Measurements from ENCODE around the gene MSANTD4.
"Not testable (repeated sequence)": the region's sequence is repeated elsewhere in the genome, so short reads cannot be mapped to it uniquely, and the experiment has no call there.

MSANTD4 gene

GRCh38 chr11:106012744-106013143 is 9.3 kb downstream of the MSANTD4 start:
- no peak for DNase-seq

DNA sequence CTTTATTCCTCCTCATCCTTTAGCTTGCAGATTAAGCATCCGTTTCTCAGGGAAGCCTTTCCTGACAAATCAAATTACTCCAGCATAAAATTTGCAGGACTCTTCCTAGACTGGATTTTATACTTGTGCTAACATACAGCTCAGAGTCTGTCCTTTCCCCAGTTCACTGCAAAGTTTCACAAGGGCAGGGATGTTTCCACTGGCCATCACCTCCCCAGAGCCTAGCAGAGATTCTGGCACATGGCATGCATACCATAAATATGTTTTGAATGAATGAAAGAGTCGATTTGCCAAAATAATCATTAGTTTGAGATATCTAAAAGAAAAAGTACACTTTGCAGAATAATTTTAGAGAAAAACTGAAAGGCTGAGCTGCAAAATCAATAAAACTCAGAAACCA is 10.6 kb downstream of the MSANTD4 start:
- no peak for DNase-seq

- not testable (repeated sequence) for DNase-seq
Measured at GRCh38 chr11:106003094-106003493, 18.9 kb downstream of the MSANTD4 start.

DNA sequence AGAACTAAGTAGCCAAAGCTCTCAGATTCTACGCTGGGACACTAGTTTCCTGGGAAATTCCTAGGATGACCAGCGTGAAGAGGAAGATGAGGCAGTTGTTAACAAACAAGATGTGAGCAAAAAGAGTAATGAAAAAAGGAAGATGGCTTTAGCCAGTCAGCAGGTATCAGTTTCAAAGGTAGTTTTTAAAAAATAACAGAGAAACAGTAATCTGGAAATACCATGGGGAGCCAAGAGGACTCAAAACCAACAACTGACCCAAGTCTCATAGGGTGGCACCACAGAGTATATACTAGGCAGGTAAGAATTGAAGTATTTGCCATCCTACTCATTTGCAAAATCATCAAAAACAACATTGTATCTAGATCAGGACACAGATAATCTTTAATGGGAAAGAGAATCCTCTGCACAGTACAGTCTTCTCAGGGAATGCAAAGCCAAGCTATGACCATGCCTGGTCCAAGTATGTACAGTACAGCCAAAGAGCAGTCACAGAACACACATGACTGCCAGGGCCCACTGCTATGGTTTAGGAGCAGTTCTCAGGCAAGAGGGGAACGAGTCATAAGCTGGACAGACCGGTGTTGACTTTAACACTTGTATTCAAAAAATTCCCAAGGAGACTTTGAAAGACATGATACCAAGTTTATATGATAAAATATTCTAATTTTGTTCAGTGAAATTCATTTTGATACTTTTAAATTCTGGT is 20.6 kb downstream of the MSANTD4 start:
- DNase-seq: no peak

- no peak for DNase-seq
Measured at GRCh38 chr11:105991888-105992287, 30.2 kb downstream of the MSANTD4 start.

DNA sequence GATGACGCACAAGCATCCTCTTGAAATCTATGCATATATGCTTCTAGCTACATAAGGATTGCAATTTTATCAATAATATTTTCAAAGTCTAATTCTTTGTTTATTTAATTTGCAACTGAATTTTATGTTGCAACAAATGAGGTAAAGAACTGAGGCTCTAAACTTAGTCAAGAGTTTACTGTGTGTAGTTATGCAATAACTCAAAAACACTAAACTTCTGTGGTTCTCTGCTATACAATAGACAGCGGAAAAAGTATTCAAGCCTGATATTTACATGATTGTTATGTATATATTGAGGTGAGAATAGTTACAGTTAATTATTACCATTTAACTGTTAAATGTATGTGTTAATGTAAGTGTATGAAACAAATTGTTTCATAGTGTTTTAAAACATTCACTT is 32.9 kb downstream of the MSANTD4 start:
- DNase-seq: no peak

- no peak for DNase-seq
Measured at GRCh38 chr11:105988197-105988596, 33.8 kb downstream of the MSANTD4 start.

- no peak for DNase-seq
Measured at GRCh38 chr11:105986554-105986953, 35.5 kb downstream of the MSANTD4 start.

DNA sequence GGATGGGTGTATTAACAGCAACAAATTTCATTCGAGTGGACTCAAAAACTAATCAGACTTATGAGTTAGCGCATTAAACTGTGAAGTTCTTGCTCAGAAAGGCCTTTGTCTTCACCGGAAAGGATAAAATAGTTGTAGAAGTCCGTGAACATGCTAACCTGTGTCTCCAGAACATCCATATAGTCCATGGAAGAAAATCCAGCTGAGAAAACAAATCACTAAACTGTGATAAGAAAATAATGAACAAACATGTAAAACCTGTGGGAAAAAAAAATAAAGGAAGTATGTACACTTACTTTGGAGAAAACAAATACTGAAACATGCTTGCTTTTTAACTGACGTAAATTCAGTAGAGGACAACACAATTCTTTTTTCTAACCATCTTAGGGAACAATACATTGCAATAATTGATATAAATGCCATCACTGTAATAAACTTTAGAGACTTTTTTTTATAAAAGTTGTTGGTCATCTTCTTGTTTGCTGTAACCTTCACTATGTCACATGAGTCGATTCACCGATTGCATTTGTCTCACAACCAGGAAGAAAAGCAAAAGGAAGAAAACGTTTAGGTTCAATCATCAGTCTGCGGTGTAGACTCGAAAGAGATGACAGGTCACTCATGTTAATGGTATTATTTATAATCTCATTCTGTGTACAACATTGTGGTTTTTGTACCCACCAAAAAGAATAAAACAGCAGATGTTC is 41.9 kb downstream of the MSANTD4 start:
- no peak for DNase-seq

DNA sequence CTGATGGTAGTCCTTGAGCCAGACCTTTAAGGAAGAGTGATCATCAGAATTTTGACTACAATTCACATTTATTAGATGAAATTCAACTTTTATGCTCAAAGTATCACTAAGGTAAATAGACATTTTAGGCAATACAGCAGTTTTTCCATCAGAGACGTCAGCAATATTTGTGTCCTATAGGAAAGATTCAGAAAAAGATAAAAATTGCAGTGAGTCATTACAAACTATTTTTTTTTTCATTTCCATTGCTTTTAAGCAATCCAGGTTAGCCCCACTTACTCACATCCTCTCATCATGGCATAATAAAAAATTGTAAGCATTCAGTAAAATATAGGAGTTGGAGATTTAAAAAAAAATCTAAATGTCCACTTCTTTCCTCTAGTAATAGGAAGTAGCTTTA is 46.9 kb downstream of the MSANTD4 start:
- DNase-seq: no peak

GRCh38 chr11:105969756-105970155 is 52.3 kb downstream of the MSANTD4 start:
- no peak for DNase-seq

DNA sequence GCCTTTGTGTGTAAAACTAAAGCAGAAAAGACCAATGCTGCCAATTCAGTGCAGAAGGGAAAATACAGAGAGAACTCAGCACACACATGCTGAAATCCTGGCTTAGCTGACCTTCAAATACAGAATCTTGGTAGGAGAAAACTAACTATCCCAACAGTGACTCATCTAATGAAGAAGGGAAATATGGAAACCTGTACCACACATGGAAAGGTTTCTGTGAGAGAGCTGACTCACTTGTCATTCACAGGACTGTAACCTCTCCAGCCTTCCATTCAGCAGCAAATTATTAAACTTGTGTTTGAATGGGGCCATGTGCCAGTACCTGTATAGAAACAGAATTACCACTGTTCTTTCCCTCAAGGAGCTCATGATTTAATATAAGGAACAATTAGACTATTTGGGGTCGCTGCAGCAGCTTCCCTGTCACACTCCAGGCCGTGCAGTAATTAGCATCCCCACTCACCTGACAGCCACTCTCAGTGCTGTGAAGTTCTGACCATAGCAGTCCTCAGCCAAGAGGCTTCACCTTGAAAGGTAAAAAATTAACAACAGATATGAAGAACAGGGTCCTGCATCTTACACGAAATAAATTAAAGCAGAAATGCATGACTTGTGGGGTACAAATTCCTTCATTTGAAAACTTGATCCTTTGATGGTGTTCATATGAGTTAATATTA is 53.9 kb downstream of the MSANTD4 start:
- peak; percentile 86 for DNase-seq

DNA sequence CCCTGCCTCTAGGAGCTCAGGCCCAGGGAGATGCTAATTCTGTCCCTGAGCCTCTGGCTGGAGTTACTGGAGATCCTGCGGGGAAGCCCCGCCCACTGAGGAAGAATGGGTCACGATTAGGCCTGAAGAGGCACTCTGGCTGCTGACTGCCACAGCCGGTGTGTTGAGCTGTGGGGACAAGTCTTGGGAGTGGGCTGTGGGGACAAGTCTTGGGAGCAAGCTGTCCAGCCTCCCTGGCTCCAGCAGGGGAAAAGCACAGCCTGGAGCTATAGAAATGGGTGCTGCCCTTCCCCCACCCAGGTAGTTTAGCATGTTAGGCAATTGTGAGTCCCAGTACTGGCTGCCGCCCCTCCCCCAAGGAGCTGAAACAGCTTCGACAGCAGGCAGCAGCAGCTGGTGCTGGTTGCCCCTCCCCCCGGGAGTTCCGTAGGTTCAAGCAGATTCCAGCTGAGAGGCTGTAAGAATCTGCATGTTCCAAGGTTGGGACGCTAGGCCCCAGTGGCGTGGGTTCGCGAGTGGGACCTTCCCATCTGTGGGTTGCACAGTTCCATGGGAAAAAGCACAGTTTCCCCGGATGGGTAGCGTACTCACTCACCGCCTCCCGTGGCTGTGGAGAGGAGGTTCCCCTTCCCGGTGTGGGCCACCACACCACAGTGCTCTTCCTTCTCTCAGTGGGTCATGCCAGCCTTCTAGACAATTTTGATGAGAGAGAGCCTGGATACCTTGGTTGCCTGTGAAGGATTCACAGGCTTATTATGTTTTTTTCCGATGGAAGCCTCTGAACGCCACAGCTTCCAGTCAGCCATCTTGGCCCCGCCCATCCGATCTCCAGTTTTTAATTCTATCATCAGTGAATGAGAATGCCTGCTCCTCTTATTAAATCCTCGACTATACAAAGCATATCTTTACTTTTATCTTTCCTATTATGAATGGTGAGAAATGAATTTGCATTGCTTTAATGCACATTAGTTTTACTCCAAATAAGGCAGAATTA is 61.5 kb downstream of the MSANTD4 start:
- DNase-seq: no peak
